Measurements from ENCODE around the gene USP6NL. TPM values are rescaled to one million over a fixed set of nuclear protein-coding genes. Genes with fewer than 3 reads are reported as not detected.

The USP6NL gene
- total and polyA plus RNA-seq, 10 of the 15 experiments (the other 5 are each of a cell fraction or from before 2014, with no cell fraction given) = 4.0 to 27.7 (median 18.2) TPM

GRCh38 chr10:11429439-11430052, 181.9 kb downstream of the USP6NL start (continued):
- TF ChIP-seq YBX1 (IDR thresholded peaks at IDR 0.05) (no peak), SREBF2 (IDR thresholded peaks at IDR 0.05; ENCODE audit: low read length) (no peak), KAT2A (conservative IDR thresholded peaks at IDR 0.05; ENCODE audit: control insufficient read depth, low read depth, low read length) (no peak), TCF7 (IDR thresholded peaks at IDR 0.05; ENCODE audit: borderline replicate concordance) (no peak), POLR2AphosphoS2 (IDR thresholded peaks at IDR 0.05; ENCODE audit: low read depth, low read length) (no peak)

GRCh38 chr10:11425676-11426075, 185.8 kb downstream of the USP6NL start:
- DNase-seq (ENCODE audit: low read depth, low spot score) (no peak), ATAC-seq (no peak), FAIRE-seq (no peak)
- CTCF ChIA-PET = interaction anchor here (1.0 to 1.1 kb wide), 2 partner anchors 23 to 26 kb away, joined by 3 to 4 read pairs; no protein-coding TSS in a partner anchor
- in situ Hi-C loops (cut with MboI) = no loop called here
- H3K9ac ChIP-seq (ENCODE audit: control insufficient read depth, insufficient read depth, low read length) = no peak overlapping the region
- no peaks in the 10 kb centered on the region for H4K20me1 ChIP-seq (ENCODE audit: control insufficient read depth, insufficient read depth)
- H3K27me3 ChIP-seq (replicated peaks in 1 of 2; ENCODE audit: control insufficient read depth in 2 of 2, insufficient read depth in 2 of 2, low read length in 1 of 2) = no peaks in the 10 kb centered on the region; a peak in 1 of 4 replicates
- intact Hi-C loops (cut with micrococcal nuclease; ENCODE audit: unreplicated experiment) = loop anchor here (2.0 kb wide), 1 partner anchor 333 kb away; no protein-coding TSS in a partner anchor
- SMC1A ChIA-PET (ENCODE audit: uncharacterized antibody, unreplicated experiment) = interaction anchor here (1.2 to 1.3 kb wide), 5 partner anchors 13 to 52 kb away, joined by 3 read pairs; no protein-coding TSS in a partner anchor
- no TSS peak for BruUV-seq (replicated peaks)
- POLR2A ChIA-PET = no interaction called here
- no peak overlapping the region for H2AFZ ChIP-seq (ENCODE audit: control insufficient read depth, low read depth, low read length)
- peaks cover 4% of the 10 kb centered on the region; the same call in 2 of the 3 replicates for H3K9me3 ChIP-seq (replicated peaks; ENCODE audit: control insufficient read depth, insufficient read depth, low read length)
- H3K36me3 ChIP-seq (ENCODE audit: control insufficient read depth in 2 of 2, insufficient read depth in 2 of 2, low read length in 1 of 2) = no peaks in the 10 kb centered on the region
- H3K4me3 ChIP-seq = no peak overlapping the region
- RAD21 ChIA-PET (ENCODE audit: unreplicated experiment) = interaction anchor here (2.0 kb wide), 1 partner anchor 332 kb away, joined by 21 read pairs; no protein-coding TSS in a partner anchor
- H3K79me2 ChIP-seq (ENCODE audit: control insufficient read depth, insufficient read depth, low read length) = no peaks in the 10 kb centered on the region
- H3K4me1 ChIP-seq (ENCODE audit: control insufficient read depth, insufficient read depth, low read length) = no peaks in the 10 kb centered on the region
- no peak overlapping the region for H3K27ac ChIP-seq (ENCODE audit: control insufficient read depth, insufficient read depth)
- 53% methylated on average over 2 of the region's 2 CpGs for WGBS (ENCODE audit: insufficient coverage, insufficient replicate concordance, low lambda C conversion rate, missing lambda C conversion rate)
- no peak overlapping the region for H3K4me2 ChIP-seq (ENCODE audit: control insufficient read depth, insufficient read depth)
- TF ChIP-seq PBX3 (IDR thresholded peaks at IDR 0.05; ENCODE audit: insufficient replicate concordance, low read depth, low read length) = no peak
- TF ChIP-seq GATAD2B (conservative IDR thresholded peaks at IDR 0.05; ENCODE audit: low read depth) = no peak
- no peak for TF ChIP-seq HDAC6 (IDR thresholded peaks at IDR 0.05; ENCODE audit: unreplicated experiment)
- TF ChIP-seq YBX1 (IDR thresholded peaks at IDR 0.05) = no peak
- no peak for TF ChIP-seq BCL3 (IDR thresholded peaks at IDR 0.05; ENCODE audit: borderline replicate concordance, insufficient read depth, low read depth, low read length, poor library complexity, severe bottlenecking)
- TF ChIP-seq ZNF622 (IDR thresholded peaks at IDR 0.05) = no peak
- TF ChIP-seq CUX1 (IDR thresholded peaks at IDR 0.05; ENCODE audit: insufficient replicate concordance, low read depth, low read length) = no peak
- no peak for TF ChIP-seq PAX8 (IDR thresholded peaks at IDR 0.05)
- TF ChIP-seq RCOR1 (conservative IDR thresholded peaks at IDR 0.05; ENCODE audit: low read depth, low read length) = no peak
- no peak for TF ChIP-seq CREM (IDR thresholded peaks at IDR 0.05; ENCODE audit: low read depth)
- no peak for TF ChIP-seq NR2C2 (IDR thresholded peaks at IDR 0.05; ENCODE audit: borderline replicate concordance, control insufficient read depth, insufficient read length, low read depth)

All from GM12878 (cell line).